Effector memory CD4-positive, alpha-beta T cell (primary cell): ENCODE results near the gene CEP83.

Experiments used
- DNase-seq, 3 donors: peaks; one replicate each; pipeline ENCODE4 v3.0.0-alpha.2; 2020
- H3K27ac ChIP-seq: 2 replicates; pipeline ENCODE4 v1.7.0; 2013; ENCODE audit warnings: mild to moderate bottlenecking, low read length, moderate library complexity; ENCODE audit not compliant: insufficient read depth, poor library complexity, severe bottlenecking
- H3K27me3 ChIP-seq: replicated peaks from 2 replicates; pipeline ENCODE4 v1.7.0; 2013; ENCODE audit warnings: mild to moderate bottlenecking, low read length; ENCODE audit not compliant: insufficient read depth, control insufficient read depth, poor library complexity, severe bottlenecking
- H3K36me3 ChIP-seq: 2 replicates; pipeline ENCODE4 v1.7.0; 2013; ENCODE audit warnings: mild to moderate bottlenecking, low read length, moderate library complexity; ENCODE audit not compliant: control insufficient read depth, insufficient read depth
- H3K4me1 ChIP-seq: 2 replicates; pipeline ENCODE4 v1.7.0; 2013; ENCODE audit warnings: low read length, mild to moderate bottlenecking; ENCODE audit not compliant: control insufficient read depth, insufficient read depth, poor library complexity, severe bottlenecking
- H3K4me3 ChIP-seq: 2 replicates; pipeline ENCODE4 v1.7.0; 2013; ENCODE audit warnings: low read length, low read depth, mild to moderate bottlenecking; ENCODE audit not compliant: insufficient read depth, poor library complexity, severe bottlenecking
- H3K9me3 ChIP-seq: 2 replicates; pipeline ENCODE4 v1.7.0; 2013; ENCODE audit warnings: mild to moderate bottlenecking, low read length, moderate library complexity; ENCODE audit not compliant: control insufficient read depth

The CEP83 gene

GRCh38 chr12:94261119-94261518 lies 198.5 kb downstream of the CEP83 start:
- H3K4me1 ChIP-seq = peaks cover 22% of the 10 kb centered on the region
- H3K36me3 ChIP-seq = peaks cover 7% of the 10 kb centered on the region
- no peaks in the 10 kb centered on the region for H3K9me3 ChIP-seq
- no peak overlapping the region for H3K4me3 ChIP-seq
- no peak for DNase-seq
- H3K27me3 ChIP-seq = no peaks in the 10 kb centered on the region
- H3K27ac ChIP-seq = no peak overlapping the region

GRCh38 chr12:94260717-94261116 lies 198.9 kb downstream of the CEP83 start:
- no peak overlapping the region for H3K27ac ChIP-seq
- H3K36me3 ChIP-seq = peaks cover 11% of the 10 kb centered on the region
- H3K4me1 ChIP-seq = peaks cover 22% of the 10 kb centered on the region

GRCh38 chr12:94260017-94260416 lies 199.7 kb downstream of the CEP83 start:
- H3K4me3 ChIP-seq = no peak overlapping the region
- H3K4me1 ChIP-seq = peaks cover 22% of the 10 kb centered on the region
- DNase-seq = no peak
- H3K27me3 ChIP-seq = no peaks in the 10 kb centered on the region
- H3K27ac ChIP-seq = no peak overlapping the region
- peaks cover 11% of the 10 kb centered on the region for H3K36me3 ChIP-seq
- H3K9me3 ChIP-seq = no peaks in the 10 kb centered on the region

More at GRCh38 chr12:94260717-94261116, 198.9 kb downstream of the CEP83 start:
- no peak for DNase-seq
- H3K9me3 ChIP-seq = no peaks in the 10 kb centered on the region
- no peaks in the 10 kb centered on the region for H3K27me3 ChIP-seq
- H3K4me3 ChIP-seq = no peak overlapping the region

GRCh38 chr12:94258593-94258992 lies 201.1 kb downstream of the CEP83 start:
- H3K4me3 ChIP-seq = no peak overlapping the region
- H3K27ac ChIP-seq = no peak overlapping the region
- no peak for DNase-seq
- H3K27me3 ChIP-seq = no peaks in the 10 kb centered on the region
- H3K4me1 ChIP-seq = peaks cover 17% of the 10 kb centered on the region
- H3K36me3 ChIP-seq = peaks cover 15% of the 10 kb centered on the region
- no peaks in the 10 kb centered on the region for H3K9me3 ChIP-seq
